ENCODE measurements around the gene SDHAF1.
A peak's percentile ranks its signal among the peaks of the same experiment; 100 is the strongest.
"Not testable (repeated sequence)": the region's sequence is repeated elsewhere in the genome, so short reads cannot be mapped to it uniquely, and the experiment has no call there.

The SDHAF1 gene, protein sequence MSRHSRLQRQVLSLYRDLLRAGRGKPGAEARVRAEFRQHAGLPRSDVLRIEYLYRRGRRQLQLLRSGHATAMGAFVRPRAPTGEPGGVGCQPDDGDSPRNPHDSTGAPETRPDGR

GRCh38 chr19:35995048-35995993 is at the start of gene SDHAF1:
SDHAF1 (plus strand) TSS chr19:35995188; CDS start chr19:35995275, 87 bp downstream.
- peak; percentile 96 for DNase-seq

DNA sequence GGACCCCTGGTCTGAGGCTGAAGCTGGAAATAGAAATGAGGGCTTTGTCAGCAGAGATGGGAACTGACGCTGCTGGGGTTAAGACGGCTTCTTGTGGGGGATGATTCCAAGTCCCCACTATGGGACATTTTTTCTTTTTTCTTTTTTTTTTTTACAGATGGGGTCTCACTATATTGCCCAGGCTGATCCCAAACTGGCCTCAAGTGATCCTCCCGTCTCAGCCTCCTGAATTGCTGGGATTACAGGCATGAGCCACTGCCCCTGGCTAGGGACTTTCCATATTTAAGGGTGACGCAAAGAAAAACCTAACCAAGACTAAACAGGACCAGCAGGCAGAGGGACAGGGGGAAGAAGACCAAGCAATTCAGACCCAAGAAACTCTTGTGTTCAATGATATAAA is 48.8 kb upstream of the SDHAF1 start:
- DNase-seq, result no peak

GRCh38 chr19:35949131-35949530 is 45.9 kb upstream of the SDHAF1 start:
- DNase-seq, result no peak

DNA sequence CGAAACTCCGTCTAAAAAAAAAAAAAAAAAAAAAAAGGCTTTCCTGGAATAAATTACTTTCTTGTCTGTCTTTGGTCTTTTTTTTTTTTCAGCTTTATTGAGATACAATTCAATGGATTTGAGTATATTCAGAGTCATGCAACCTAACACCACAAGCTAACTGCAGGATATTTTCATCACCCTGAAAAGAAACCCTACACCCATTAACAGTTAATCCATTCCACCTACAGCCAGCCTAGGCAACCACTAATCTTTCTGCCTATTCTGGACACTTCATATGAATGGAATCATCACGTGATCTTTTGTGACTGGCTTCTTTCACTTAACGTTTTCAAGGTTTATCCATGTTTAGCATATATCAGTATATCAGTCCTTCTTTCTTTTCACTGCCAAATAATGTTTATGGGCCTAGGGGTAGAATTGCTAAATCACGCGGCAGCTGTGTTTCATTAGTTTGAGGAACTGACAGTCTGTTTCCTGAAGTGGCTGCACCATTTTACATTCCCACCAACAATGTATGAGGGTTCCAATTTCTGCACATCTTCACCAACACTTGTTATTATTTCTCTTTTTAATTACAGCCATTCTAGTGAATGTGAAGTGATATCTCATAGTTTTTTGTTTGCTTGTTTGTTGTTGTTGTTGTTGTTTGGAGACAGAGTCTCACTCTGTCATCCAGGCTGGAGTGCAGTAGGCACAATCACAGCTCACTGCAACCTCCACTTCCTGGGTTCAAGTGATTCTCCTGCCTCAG is 38.9 kb upstream of the SDHAF1 start:
- no peak for DNase-seq

- not testable (repeated sequence) for DNase-seq
Observed at GRCh38 chr19:35957411-35957810, 37.6 kb upstream of the SDHAF1 start.

- no peak for DNase-seq
Observed at GRCh38 chr19:35958660-35959039, 36.3 kb upstream of the SDHAF1 start.

GRCh38 chr19:35959040-35959967 is 35.7 kb upstream of the SDHAF1 start:
- DNase-seq, result no peak

- DNase-seq, result peak; percentile 59
Observed at GRCh38 chr19:35959968-35960320, 35.0 kb upstream of the SDHAF1 start.

GRCh38 chr19:35960432-35960972 is 34.5 kb upstream of the SDHAF1 start:
- no peak for DNase-seq

DNA sequence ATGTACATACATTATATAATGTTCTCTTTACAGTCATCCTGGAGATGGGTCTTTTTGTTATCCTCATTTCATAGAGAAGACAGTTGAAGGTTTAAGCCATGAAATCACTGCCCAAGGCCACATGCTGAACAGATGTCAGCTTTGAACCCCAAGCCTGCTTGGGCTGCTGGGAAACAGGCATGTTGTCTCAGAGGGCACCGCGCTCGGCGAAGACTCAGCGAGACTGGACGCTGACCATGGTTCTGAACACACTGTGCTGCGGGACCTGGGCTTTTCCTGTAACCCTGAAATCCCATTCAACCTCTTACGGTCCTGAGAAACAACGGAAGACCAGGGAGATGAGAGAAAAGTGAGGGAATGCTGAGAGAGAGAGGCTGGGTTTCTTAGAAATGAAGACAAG is 31.5 kb upstream of the SDHAF1 start:
- no peak for DNase-seq

DNA sequence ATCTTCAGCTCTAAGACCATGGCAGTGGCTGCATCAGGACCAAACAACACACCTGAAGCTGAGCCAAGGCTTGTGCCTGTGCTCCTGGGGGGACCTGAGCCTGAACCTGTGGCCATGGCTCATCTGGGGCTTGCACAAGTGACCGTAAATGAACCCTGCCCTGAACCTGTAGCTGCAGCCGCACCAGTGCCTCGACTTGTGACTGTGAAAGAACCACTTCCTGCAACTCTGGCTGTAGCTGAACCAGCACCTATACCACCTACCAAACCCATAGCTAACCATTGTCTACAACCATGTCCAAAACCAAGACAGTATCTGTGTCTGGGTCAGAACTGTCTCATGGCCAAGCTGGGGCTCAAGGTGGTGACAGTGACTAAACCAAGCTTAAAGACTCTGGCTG is 28.2 kb upstream of the SDHAF1 start:
- no peak for DNase-seq

DNA sequence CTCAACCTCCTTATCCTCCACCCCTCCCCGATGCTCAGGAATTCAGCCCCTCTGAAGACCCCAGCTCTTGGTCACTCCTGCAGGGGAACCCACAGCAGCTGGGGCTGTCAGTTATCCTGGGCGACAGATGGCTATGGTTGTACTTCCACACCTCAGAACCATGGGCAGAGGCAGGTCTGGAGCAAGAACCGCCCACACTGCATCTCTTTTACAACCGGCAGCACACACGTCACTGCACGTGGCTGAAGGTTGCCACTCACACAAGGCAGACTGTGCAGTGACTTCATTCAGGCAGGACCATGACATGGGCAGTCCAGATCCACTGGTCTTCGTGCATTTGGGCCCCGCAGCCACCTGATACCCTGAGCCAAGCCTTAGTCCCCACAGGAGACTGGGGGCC is 21.5 kb upstream of the SDHAF1 start:
- DNase-seq, result no peak

DNA sequence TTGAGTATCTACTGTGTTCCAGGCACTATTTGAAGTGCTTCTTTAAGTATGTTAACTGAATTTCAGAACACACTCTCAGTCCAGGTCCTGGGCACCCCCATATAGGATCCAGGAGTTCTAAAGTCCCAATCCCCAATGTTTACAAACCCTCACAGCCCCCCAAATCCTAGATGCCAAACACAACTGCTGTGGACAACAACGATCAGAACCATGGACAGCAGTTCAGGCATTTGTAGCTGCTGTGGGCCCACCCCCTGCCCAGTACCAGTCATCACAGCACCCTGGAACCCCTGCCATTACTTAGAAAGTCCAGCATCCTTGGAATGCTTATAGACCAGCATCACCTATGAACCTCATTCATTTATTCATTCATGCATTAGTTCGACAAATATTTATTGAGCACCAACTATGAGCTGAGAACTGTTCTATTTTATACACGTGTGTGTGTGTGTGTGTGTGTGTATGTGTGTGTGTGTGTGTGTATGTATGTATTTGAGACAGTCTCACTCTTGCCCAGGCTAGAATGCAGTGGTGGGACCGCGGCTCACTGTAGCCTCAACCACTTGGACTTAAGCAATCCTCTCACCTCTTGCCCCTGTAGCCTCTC is 19.3 kb upstream of the SDHAF1 start:
- DNase-seq, result no peak

- peak; percentile 62 for DNase-seq
Observed at GRCh38 chr19:35977446-35978222, 17.4 kb upstream of the SDHAF1 start.

- no peak for DNase-seq
Observed at GRCh38 chr19:35978271-35978670, 16.7 kb upstream of the SDHAF1 start.

- no peak for DNase-seq
Observed at GRCh38 chr19:35978832-35979365, 16.1 kb upstream of the SDHAF1 start.

GRCh38 chr19:35980997-35981396 is 14.0 kb upstream of the SDHAF1 start:
- DNase-seq, result not testable (repeated sequence)

DNA sequence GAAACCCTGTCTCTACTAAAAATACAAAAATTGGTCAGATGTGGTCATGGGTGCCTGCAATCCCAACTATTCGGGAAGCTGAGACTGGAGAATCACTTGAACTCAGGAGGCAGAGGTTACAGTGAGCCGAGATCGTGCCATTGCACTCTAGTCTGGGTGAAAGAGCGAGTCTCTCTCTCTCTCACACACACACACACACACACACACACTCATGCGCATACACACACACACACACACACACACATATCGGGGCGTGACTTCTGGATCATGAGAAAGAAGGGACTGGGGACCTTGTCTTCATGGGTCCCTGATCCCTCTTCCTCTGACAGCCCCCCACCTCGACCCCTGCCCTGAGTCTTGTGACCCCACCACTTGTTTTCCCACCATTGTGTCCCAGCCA is 11.8 kb upstream of the SDHAF1 start:
- DNase-seq, result no peak

- DNase-seq, result no peak
Observed at GRCh38 chr19:35986111-35986510, 8.9 kb upstream of the SDHAF1 start.

- peak; percentile 73 for DNase-seq
Observed at GRCh38 chr19:35986664-35987570, 8.1 kb upstream of the SDHAF1 start.
